ENCODE results near the gene PSMG3. TPM values are rescaled to one million over a fixed set of nuclear protein-coding genes. Genes with fewer than 3 reads are reported as not detected.

PSMG3 gene
- total RNA-seq, 4 donors from 2014 or later: 33.0 to 67.5 (median 47.7) TPM

DNA sequence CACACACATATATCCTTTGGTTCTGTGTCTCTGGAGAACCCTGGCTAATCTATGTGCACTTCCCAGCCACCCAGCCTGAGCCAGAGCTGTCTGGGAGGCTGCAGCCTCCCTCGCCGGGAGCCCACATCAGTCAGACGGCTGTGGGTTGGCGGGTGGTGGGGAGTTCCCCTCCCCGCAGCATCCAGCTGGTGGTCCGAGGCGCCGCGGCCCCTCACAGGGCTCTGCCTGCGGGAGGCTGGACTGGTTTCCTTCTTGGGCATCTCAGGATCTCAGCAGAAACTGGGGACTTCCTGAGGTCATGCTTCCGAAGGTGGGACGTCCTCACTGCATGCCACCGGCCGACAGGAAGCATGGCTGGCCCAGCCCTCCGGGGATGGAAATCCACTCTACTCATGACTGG lies 22.0 kb upstream of the PSMG3 start:
- Histone ChIP-seq H3K27me3 (no peaks in the 10 kb centered on the region), H3K9me3 (no peaks in the 10 kb centered on the region), H3K27ac (no peak overlapping the region), H3K4me1 (peaks cover 0 to 9% (median 0%) of the 10 kb centered on the region in 4 donors), H3K36me3 (no peaks in the 10 kb centered on the region), H3K4me3 (peak overlapping the region in 1 of 4 donors; percentile 4)
- TF ChIP-seq, protein P1, sequence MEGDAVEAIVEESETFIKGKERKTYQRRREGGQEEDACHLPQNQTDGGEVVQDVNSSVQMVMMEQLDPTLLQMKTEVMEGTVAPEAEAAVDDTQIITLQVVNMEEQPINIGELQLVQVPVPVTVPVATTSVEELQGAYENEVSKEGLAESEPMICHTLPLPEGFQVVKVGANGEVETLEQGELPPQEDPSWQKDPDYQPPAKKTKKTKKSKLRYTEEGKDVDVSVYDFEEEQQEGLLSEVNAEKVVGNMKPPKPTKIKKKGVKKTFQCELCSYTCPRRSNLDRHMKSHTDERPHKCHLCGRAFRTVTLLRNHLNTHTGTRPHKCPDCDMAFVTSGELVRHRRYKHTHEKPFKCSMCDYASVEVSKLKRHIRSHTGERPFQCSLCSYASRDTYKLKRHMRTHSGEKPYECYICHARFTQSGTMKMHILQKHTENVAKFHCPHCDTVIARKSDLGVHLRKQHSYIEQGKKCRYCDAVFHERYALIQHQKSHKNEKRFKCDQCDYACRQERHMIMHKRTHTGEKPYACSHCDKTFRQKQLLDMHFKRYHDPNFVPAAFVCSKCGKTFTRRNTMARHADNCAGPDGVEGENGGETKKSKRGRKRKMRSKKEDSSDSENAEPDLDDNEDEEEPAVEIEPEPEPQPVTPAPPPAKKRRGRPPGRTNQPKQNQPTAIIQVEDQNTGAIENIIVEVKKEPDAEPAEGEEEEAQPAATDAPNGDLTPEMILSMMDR (IDR thresholded peaks at IDR 0.05): no peak
- no peak for TF ChIP-seq POLR2A (IDR thresholded peaks at IDR 0.05)
- DNase-seq: no peak

DNA sequence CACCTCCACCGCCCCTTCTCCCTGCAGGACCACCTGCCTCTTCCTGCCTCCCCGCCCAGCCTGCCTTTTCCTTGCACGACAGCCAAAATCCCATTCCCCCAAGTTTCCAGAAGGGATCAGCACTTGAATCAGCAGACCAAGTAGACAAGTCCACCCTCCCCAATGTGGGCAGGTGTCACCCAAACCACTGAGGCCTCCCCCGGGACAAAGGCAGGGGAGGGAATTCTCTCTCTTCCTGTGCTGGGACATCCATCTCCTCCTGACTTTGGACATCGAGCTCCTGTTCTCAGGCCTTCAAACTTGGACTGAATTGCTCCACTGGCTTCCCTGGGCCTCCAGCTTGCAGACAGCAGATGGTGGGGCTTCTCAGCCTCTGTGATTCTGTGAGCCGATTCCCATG lies 21.6 kb upstream of the PSMG3 start:
- no peak for DNase-seq
- Histone ChIP-seq H3K27ac (no peak overlapping the region), H3K4me3 (no peak overlapping the region), H3K4me1 (peaks cover 0 to 9% (median 0%) of the 10 kb centered on the region in 4 donors), H3K27me3 (no peaks in the 10 kb centered on the region), H3K36me3 (no peaks in the 10 kb centered on the region), H3K9me3 (no peaks in the 10 kb centered on the region)
- TF ChIP-seq, protein P1 (IDR thresholded peaks at IDR 0.05): no peak
- TF ChIP-seq POLR2A (IDR thresholded peaks at IDR 0.05): no peak

GRCh38 chr7:1590887-1591286 lies 21.1 kb upstream of the PSMG3 start:
- no peaks in the 10 kb centered on the region for H3K9me3 ChIP-seq
- H3K36me3 ChIP-seq: no peaks in the 10 kb centered on the region
- H3K27ac ChIP-seq: no peak overlapping the region
- no peak for TF ChIP-seq POLR2A (IDR thresholded peaks at IDR 0.05)
- TF ChIP-seq, protein P1 (IDR thresholded peaks at IDR 0.05): no peak
- H3K27me3 ChIP-seq: no peaks in the 10 kb centered on the region
- no peak overlapping the region for H3K4me3 ChIP-seq
- no peak for DNase-seq
- H3K4me1 ChIP-seq: peaks cover 0 to 9% (median 0%) of the 10 kb centered on the region in 4 donors

DNA sequence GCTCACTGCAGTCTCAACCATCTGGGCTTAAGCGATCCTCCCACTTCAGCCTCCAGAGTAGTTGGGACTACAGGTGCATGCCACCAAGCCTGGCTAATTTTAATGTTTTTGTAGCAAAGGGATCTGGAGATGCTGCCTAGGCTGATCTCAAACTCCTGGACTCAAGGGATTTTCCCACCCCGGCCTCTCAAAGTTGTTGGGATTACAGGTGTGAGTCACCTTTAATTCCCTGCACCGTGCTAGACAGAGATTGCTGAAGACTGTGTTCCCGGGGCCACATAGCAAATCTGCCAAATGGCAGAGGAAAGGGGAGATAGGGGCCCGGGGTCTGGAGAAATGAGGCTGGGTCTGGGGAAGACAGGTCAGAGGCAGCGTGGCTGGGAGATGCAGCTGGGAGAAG lies 20.6 kb upstream of the PSMG3 start:
- no peak for DNase-seq
- H3K4me1 ChIP-seq: peaks cover 0 to 9% (median 0%) of the 10 kb centered on the region in 4 donors
- H3K4me3 ChIP-seq: no peak overlapping the region
- H3K27ac ChIP-seq: no peak overlapping the region
- H3K27me3 ChIP-seq: no peaks in the 10 kb centered on the region
- TF ChIP-seq, protein P1 (IDR thresholded peaks at IDR 0.05): no peak
- no peak for TF ChIP-seq POLR2A (IDR thresholded peaks at IDR 0.05)
- no peaks in the 10 kb centered on the region for H3K36me3 ChIP-seq
- H3K9me3 ChIP-seq: no peaks in the 10 kb centered on the region

- no peaks in the 10 kb centered on the region for H3K9me3 ChIP-seq
- no peak for DNase-seq
- no peak for TF ChIP-seq POLR2A (IDR thresholded peaks at IDR 0.05)
- TF ChIP-seq, protein P1 (IDR thresholded peaks at IDR 0.05): no peak
- H3K27ac ChIP-seq: no peak overlapping the region
- H3K27me3 ChIP-seq: no peaks in the 10 kb centered on the region
- H3K4me3 ChIP-seq: no peak overlapping the region
- H3K36me3 ChIP-seq: no peaks in the 10 kb centered on the region
- H3K4me1 ChIP-seq: peaks cover 0 to 9% (median 0%) of the 10 kb centered on the region in 4 donors
Measured at GRCh38 chr7:1588978-1589377, 19.1 kb upstream of the PSMG3 start.

DNA sequence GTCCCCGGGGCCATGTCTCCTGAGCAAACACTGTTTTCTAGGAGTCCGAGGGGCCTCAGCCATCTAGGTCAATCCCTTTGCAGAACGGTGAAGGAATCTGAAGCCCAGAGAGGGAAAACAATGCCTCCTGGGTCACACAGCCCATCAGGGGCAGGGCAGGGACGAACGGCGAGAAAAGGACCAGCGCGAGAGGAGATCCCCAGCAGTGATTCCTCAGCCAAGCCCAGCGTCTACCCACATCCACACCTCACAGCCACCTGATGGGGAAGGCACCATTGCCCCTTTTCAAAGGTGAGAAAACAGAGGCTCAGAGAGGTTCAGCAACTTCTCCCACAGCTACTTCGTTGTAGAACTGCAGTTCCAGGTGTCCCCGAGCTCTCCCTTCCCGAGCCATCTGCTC lies 17.9 kb upstream of the PSMG3 start:
- TF ChIP-seq POLR2A (IDR thresholded peaks at IDR 0.05): no peak
- TF ChIP-seq, protein P1 (IDR thresholded peaks at IDR 0.05): no peak
- no peak overlapping the region for H3K4me3 ChIP-seq
- H3K27me3 ChIP-seq: no peaks in the 10 kb centered on the region
- H3K36me3 ChIP-seq: no peaks in the 10 kb centered on the region
- H3K4me1 ChIP-seq: peaks cover 0 to 9% (median 0%) of the 10 kb centered on the region in 4 donors
- no peaks in the 10 kb centered on the region for H3K9me3 ChIP-seq
- no peak overlapping the region for H3K27ac ChIP-seq
- DNase-seq: peak in 1 of 3 donors; percentile 27

Measured in Peyer's patch (tissue), 4 donors.